ENCODE results near the gene ATP2A1.
"Not testable (repeated sequence)": the region's sequence is repeated elsewhere in the genome, so short reads cannot be mapped to it uniquely, and the experiment has no call there.

The ATP2A1 gene

DNA sequence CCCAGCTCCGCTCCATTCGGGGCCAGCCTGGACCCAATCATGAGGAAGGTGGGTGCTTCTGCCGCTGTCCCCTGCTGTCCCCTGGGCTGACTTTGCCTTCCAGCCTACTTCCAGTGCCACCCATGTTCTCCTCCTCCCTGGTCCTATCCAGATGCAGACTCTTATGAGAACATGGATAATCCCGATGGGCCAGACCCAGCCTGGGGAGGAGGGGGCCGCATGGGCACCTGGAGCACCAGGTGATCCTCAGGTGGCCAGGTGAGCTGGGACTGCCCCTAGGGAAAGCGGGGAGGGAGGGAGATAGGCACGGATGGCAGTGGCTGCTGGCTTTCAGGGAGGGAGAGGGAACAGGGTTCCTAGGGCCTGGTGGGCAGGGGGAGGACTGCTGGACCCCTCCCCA is 60.4 kb downstream of the ATP2A1 start:
- DNase-seq, result no peak

DNA sequence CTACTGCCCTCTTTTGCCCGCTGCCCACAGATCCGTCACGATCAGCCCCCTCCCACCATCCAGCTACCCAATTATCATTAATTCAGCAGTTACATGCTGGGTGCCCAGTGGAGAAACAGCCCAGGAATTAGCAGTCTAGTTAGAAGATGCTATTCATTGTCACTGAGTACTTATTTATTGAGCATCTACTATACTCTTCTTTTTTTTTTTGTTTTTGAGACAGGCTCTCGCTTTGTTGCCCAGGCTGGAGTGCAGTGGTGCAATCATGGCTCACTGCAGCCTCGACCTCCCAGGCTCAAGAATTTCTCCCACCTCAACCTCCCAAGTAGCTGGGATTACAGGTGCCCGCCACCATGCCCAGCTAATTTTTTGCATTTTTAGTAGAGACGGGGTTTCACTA is 61.5 kb downstream of the ATP2A1 start:
- not testable (repeated sequence) for DNase-seq

DNA sequence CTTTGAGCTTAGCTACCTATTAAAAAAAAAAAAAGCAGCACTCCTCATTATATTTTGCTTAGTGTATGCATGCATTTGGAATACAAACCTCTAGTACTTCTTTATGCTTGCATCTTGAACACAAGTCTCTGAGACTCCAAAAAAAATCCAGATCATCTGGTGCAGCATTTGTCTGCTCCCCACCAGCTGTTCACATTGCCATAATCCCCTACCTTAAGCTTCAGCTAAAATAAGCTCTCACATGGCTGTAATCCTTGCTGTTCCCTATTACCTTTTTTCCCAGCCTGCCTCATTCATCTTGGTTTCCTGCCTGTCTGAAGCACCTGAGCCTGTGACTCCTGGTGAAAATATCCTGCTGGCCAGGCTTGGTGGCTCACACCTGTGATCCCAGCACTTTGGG is 65.0 kb downstream of the ATP2A1 start:
- no peak for DNase-seq

DNA sequence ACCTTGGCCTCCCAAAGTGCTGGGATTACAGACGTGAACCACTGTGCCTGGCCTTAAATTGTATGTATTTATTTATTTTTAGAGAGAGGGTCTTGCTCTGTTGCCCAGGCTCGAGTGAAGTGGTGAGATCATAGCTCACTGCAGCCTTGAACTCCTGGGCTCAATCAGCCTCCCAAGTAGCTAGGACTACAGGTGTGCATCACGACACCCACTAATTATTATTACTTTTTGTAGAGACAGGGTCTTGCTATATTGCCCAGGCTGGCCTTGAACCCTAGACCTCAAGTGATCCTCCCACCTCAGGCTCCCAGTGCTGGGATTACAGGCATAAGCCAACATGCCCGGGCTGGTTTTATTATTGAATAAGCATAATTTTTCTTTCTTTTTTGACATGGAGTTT is 68.4 kb downstream of the ATP2A1 start:
- DNase-seq, result no peak

DNA sequence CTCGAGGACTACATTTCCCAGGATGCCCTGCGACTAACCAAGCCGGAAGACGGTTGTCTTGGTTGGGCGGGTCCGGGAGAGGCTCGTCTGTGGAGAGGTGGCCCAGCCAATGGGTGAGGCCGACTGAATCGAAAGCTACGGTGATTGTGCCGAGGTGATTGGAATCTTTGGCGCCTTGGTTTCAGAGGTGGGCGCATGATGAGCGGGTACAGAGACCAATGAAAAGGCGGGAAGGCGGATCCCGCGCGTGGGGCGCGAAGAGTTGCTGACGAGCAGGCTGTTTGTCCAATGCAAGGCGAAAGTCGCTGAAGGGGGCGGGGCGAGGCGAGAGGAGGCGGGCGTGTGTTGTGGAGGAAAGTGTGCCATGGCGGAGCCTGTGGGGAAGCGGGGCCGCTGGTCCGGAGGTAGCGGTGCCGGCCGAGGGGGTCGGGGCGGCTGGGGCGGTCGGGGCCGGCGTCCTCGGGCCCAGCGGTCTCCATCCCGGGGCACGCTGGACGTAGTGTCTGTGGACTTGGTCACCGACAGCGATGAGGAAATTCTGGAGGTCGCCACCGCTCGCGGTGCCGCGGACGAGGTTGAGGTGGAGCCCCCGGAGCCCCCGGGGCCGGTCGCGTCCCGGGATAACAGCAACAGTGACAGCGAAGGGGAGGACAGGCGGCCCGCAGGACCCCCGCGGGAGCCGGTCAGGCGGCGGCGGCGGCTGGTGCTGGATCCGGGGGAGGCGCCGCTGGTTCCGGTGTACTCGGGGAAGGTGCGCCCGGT is 72.5 kb downstream of the ATP2A1 start, which contains the start of gene NFATC2IP:
TSS of gene NFATC2IP (plus strand) at position 290 of the 762 bp plus-strand sequence. CDS start at position 365, 75 bp downstream.
- DNase-seq, result peak; percentile 100

DNA sequence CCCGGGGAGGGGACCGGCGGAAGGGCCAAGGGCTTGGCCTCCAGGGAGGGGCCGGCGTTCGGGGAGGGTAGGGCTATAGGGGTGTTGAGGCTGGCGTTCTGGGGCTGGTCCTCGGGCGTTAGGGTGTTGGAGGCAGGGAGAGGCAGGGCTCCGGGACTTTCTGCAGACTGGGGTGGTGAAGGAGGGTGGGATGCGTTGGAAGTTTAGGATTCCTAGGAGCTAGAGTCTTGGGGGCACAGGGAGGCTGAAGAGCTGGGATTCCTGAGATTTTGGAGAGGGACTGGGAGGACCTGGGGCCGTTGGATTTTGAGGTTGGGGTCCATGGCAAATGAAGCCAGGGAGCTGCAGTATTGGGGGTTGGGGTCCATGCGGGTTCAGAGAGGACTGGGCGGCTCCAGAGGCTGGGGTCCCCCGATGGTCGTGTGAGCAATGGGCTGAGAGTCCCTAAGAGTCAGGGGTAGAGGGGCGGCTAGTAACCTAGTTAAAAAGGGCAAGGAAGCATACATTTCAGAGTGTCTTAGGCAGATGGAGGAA is 73.2 kb downstream of the ATP2A1 start:
- DNase-seq, result no peak

Data from NCI-H345 (cell line).